Thymus (tissue), 11 donors: ENCODE data around the gene LAMTOR1. TPM values are rescaled to one million over a fixed set of nuclear protein-coding genes. Genes with fewer than 3 reads are reported as not detected.
A peak's percentile ranks its signal among the peaks of the same experiment; 100 is the strongest.

Experiments used
- DNase-seq, 9 donors: peaks; one replicate each; pipeline ENCODE4 v3.0.0-alpha.2; 2013; ENCODE audit warnings: low spot score in 9 of 9, low read depth in 6 of 9, missing footprints in 1 of 9
- H3K27ac ChIP-seq, 2 donors: one replicate each; pipeline ENCODE4 v1.5.1; 2013; ENCODE audit warnings: control low read depth in 1 of 2, low read depth in 1 of 2, low read length in 1 of 2, mild to moderate bottlenecking in 1 of 2, moderate library complexity in 1 of 2
- H3K27me3 ChIP-seq, 2 donors: one replicate each; pipeline ENCODE4 v1.5.1; 2013; ENCODE audit warnings: low read length in 1 of 2; ENCODE audit not compliant: control insufficient read depth in 2 of 2, insufficient read depth in 1 of 2
- H3K36me3 ChIP-seq, 2 donors: one replicate each; pipeline ENCODE4 v1.5.1; 2013; ENCODE audit warnings: low read length in 1 of 2, mild to moderate bottlenecking in 1 of 2, moderate library complexity in 1 of 2; ENCODE audit not compliant: control insufficient read depth in 2 of 2, insufficient read depth in 2 of 2
- H3K4me1 ChIP-seq, 2 donors: one replicate each; pipeline ENCODE4 v1.5.1; 2013; ENCODE audit warnings: low read length in 2 of 2; ENCODE audit not compliant: control insufficient read depth in 2 of 2, insufficient read depth in 2 of 2
- H3K4me3 ChIP-seq, 2 donors: one replicate each; pipeline ENCODE4 v1.5.1; 2013; ENCODE audit warnings: low read length in 2 of 2, control low read depth in 1 of 2, mild to moderate bottlenecking in 1 of 2
- H3K9me3 ChIP-seq, 2 donors: one replicate each; pipeline ENCODE4 v1.5.1; 2013; ENCODE audit warnings: low read length in 1 of 2, mild to moderate bottlenecking in 1 of 2; ENCODE audit not compliant: control insufficient read depth in 2 of 2, insufficient read depth in 1 of 2
- WGBS: extraction: QIAGEN DNeasy Blood & Tissue Kit; methylation state at CpG from one replicate; pipeline ENCODE4 v1.1.7; 2013; 5-methylcytosine and 5-hydroxymethylcytosine counted together
- polyA plus RNA-seq: library from polyadenylated mRNA; stranded (reverse); fragments of 200-250 nt; gene quantifications from one replicate; pipeline ENCODE4 v1.2.3, GENCODE V29; 2013
- total RNA-seq: library from RNA; stranded (reverse); fragments of 120-200 nt; gene quantifications from one replicate; pipeline ENCODE4 v1.2.4, GENCODE V29; 2013
- donor health status: healthy.

The LAMTOR1 gene
- total and polyA plus RNA-seq, 2 donors: 74.5 to 104 TPM

DNA sequence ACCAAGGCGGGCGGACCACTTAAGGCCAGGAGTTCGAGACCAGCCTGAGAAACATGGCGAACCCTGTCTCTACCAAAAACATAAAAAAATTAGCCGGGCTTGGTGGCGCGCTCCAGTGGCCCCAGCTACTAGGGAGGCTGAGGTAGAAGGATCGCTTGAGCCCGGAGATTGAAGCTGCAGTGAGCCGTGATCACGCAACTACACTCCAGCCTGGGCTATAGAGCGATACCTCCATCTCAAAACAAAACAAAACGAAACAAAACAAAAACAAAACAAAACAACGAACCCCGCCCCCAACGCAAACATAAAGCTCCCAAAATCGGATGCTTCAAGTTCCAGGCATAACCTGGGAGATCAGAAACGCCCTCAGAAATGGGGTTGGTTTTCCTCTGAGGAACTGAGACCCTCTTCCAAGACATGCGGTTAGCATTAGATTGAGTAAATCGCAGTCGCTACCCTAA is 21.9 kb downstream of the LAMTOR1 start:
- no peaks in the 10 kb centered on the region for H3K9me3 ChIP-seq
- peaks cover 0 to 7% of the 10 kb centered on the region in 2 donors for H3K36me3 ChIP-seq
- peak overlapping the region; percentile 54 to 67 for H3K4me3 ChIP-seq
- H3K4me1 ChIP-seq: peaks cover 10 to 23% of the 10 kb centered on the region in 2 donors
- no peak for DNase-seq
- no peaks in the 10 kb centered on the region for H3K27me3 ChIP-seq
- 82% methylated on average over 21 of the region's 21 CpGs for WGBS
- H3K27ac ChIP-seq: peak overlapping the region; percentile 80 to 83

DNA sequence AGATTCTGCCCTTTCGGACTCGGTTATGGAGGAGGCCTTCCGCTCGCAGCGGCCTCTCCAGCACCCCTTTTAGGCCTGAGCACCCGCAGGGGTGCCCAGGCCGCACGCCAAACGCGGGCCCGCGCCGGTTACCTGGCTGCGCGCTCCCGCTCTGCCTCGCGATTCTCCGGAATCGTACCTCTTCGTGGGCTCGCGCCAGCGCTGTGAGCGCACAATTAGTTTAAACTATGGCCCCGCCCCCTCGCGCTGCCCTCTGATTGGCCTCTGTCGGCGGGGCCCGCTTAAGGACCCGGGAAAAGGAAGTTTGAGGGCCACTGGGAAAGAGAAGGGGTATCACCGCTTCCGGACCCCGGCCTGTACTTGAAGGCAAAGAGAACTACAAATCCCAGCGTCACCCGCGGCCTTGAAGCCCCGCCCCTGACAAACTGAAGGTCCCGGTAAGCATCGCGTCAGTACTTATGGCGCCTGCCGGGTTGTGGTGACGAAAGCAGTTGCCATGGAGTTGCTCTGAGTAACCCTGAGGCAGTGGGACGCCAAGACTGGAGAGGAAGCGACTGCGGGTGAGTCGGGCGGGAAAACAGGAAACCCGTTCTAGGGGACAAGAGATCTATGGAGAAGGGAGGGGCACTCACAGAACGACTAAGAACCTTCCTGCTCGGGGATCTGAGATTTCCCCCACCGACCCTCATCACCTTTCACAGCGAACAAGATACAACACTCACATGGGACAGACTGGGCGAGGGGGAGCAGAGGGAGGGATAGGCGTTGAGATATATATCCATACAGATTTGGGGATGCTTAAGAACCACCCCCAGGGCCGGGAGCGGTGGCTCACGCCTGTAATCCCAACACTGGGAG is 22.5 kb downstream of the LAMTOR1 start, which contains the start of the genes LRRC51 and NUMA1:
Gene LRRC51, plus strand, starts transcription at position 525 of the 858 bp plus-strand sequence. CDS start 8,234 bp downstream, outside the sequence.
Gene NUMA1, minus strand, starts transcription at position 217 of the 858 bp plus-strand sequence. CDS start 44,599 bp downstream, outside the sequence.
- Histone ChIP-seq H3K9me3 (no peaks in the 10 kb centered on the region), H3K36me3 (peaks cover 0 to 10% of the 10 kb centered on the region in 2 donors), H3K4me1 (peaks cover 10 to 23% of the 10 kb centered on the region in 2 donors), H3K27me3 (no peaks in the 10 kb centered on the region), H3K27ac (peak within 1 kb of the TSS; percentile 83 to 87), H3K4me3 (peak within 1 kb of the TSS; percentile 67 to 70)
- WGBS: under 1% methylated on average over 60 of the region's 60 CpGs
- peak; percentile 99 to 100 (median 100) for DNase-seq

DNA sequence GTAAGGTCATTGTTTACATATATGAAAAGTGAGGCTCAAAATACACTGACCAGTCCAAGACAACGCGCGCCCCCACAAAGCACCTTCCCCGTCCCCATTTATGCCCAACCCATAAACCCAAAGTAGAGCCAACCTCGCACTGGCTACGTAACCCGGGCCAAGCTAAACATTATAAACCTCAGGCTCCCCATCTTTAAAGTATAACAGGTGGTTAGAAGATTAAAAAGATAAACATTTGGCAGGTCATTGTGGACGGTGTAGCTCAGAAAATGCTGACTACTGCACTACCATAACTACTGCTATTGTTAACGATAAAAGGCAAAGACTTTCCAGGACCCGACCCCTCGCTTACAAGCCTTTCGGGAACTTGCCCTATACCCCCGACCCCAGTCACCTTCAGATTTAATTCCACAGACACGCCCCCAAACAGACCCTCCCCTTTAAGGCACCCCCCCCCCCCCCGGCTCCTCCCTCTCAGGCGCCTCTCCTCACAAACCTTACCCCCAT is 23.2 kb downstream of the LAMTOR1 start:
- H3K4me1 ChIP-seq: peaks cover 10 to 27% of the 10 kb centered on the region in 2 donors
- H3K27ac ChIP-seq: peak overlapping the region; percentile 57 to 87
- H3K27me3 ChIP-seq: no peaks in the 10 kb centered on the region
- no peaks in the 10 kb centered on the region for H3K9me3 ChIP-seq
- peaks cover 0 to 9% of the 10 kb centered on the region in 2 donors for H3K36me3 ChIP-seq
- peak in 1 of 9 donors; percentile 45 for DNase-seq
- 4% methylated on average over 16 of the region's 16 CpGs for WGBS
- H3K4me3 ChIP-seq: peak overlapping the region; percentile 67 to 70

DNA sequence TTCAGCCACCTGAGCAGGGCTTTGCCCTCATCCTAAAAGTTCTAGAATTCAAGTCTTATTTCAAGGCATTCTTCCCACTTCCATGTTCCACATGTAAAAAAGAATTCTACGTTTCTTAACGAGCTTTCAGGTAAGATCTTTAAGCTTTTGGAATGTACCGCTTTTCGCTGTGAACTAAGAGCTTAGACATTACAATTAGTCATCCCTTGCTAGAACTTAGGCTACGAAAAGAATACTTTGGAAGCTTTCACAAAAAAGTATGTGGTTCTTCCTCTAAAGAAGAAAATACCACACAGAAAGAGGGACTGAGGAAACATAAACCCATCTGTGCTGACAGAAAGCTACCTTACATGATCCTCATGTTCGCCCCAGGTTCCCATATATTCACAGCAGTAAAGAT is 24.6 kb downstream of the LAMTOR1 start:
- H3K36me3 ChIP-seq: peaks cover 0 to 9% of the 10 kb centered on the region in 2 donors
- no peak for DNase-seq
- H3K4me3 ChIP-seq: no peak overlapping the region
- H3K4me1 ChIP-seq: peaks cover 10 to 27% of the 10 kb centered on the region in 2 donors
- no peaks in the 10 kb centered on the region for H3K9me3 ChIP-seq
- no peak overlapping the region for H3K27ac ChIP-seq
- H3K27me3 ChIP-seq: no peaks in the 10 kb centered on the region
- 94% methylated on average over 6 of the region's 6 CpGs for WGBS

DNA sequence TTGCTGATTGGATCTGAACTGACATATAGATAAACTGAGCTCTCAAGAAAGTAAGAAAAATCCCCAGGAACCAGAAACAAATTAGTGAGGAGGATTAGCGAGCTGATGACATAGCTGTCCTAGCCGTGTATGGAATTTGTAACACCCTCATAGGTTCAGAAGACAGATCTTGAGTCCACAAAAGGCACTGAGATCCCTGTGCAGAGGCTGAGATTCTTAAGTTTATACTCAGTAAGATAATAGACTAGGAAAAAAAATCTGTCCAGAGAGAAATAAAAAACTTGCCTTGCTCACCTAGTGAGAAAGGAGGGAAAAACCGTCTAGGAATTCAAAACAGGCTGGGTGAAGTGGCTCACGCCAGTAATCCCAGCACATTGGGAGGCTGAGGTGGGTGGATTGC is 27.3 kb downstream of the LAMTOR1 start:
- Histone ChIP-seq H3K27ac (no peak overlapping the region), H3K4me3 (no peak overlapping the region), H3K27me3 (no peaks in the 10 kb centered on the region), H3K4me1 (peaks cover 10 to 26% of the 10 kb centered on the region in 2 donors), H3K9me3 (no peaks in the 10 kb centered on the region), H3K36me3 (peaks cover 0 to 13% of the 10 kb centered on the region in 2 donors)
- 85% methylated on average over 4 of the region's 4 CpGs for WGBS
- no peak for DNase-seq

DNA sequence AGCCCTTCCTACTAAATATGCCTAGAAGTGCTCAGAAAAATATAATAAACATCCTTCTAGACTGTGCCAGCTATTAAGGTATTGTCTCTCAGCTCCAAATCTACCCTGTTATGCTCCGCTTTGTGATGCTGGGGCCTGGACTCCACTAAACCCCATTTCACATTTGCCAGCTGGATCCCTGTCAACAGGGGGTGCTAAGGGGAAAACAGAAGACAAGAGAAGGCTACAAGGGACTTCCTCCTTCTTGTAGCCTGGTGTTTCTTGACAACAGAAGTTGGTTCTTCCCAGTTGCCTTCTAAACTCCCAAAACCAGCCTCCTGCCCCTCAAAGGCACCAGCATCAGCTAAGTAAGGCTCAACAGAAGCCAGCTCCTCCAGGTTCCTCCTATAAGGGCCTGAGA is 28.0 kb downstream of the LAMTOR1 start:
- peaks cover 0 to 13% of the 10 kb centered on the region in 2 donors for H3K36me3 ChIP-seq
- H3K9me3 ChIP-seq: no peaks in the 10 kb centered on the region
- 95% methylated on average over 1 of the region's 1 CpG for WGBS
- peak in 3 of 9 donors; percentile 11 to 49 (median 29) for DNase-seq
- H3K27me3 ChIP-seq: no peaks in the 10 kb centered on the region
- no peak overlapping the region for H3K4me3 ChIP-seq
- peak overlapping the region; percentile 47 to 62 for H3K27ac ChIP-seq
- H3K4me1 ChIP-seq: peaks cover 10 to 32% of the 10 kb centered on the region in 2 donors

DNA sequence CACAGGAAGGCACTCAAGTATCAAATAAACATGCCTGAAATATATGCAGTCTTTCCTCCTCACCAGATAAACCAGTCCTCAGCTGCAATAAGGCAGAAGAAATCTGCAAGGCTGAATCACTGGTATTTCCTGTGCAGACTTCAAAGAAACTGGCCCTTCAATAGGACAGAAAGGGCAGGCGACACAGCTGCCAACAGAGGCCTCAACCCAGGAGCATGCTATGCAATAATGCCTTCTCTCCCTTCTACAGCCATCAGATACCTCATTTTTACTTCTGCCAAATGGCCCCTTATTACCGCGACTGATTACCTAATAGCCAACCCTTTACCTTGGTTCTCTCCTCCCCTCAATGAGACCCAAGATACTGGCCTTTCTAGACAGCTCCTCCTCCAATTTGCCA is 30.7 kb downstream of the LAMTOR1 start:
- WGBS: 73% methylated on average over 3 of the region's 3 CpGs
- peaks cover 0 to 28% of the 10 kb centered on the region in 2 donors for H3K36me3 ChIP-seq
- DNase-seq: peak in 1 of 9 donors; percentile 9
- H3K4me3 ChIP-seq: no peak overlapping the region
- H3K9me3 ChIP-seq: no peaks in the 10 kb centered on the region
- H3K27ac ChIP-seq: peak overlapping the region in 1 of 2 donors; percentile 43
- H3K4me1 ChIP-seq: peaks cover 2 to 23% of the 10 kb centered on the region in 2 donors
- H3K27me3 ChIP-seq: no peaks in the 10 kb centered on the region

DNA sequence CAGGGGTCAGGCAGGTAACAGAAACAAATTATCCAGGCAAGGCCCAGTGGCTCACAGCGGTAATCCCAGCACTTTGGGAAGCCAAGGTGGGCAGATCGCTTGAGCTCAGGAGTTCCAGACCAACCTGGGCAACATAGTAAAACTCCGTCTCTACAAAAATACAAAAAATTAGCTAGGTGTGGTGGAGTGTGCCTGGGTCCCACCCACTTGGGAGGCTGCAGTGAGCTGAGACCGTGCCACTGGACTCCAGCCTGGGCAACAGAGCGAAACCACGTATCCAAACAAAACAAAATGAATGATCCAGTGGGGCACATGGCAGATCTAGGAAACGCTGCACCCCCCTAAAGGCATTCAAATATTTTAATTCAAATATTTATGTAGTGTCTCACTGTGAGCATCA is 32.6 kb downstream of the LAMTOR1 start:
- Histone ChIP-seq H3K9me3 (no peaks in the 10 kb centered on the region), H3K27me3 (no peaks in the 10 kb centered on the region), H3K36me3 (peaks cover 0 to 28% of the 10 kb centered on the region in 2 donors), H3K27ac (peak overlapping the region; percentile 8 to 37), H3K4me3 (no peak overlapping the region), H3K4me1 (peaks cover 2 to 23% of the 10 kb centered on the region in 2 donors)
- DNase-seq: no peak
- WGBS: 97% methylated on average over 7 of the region's 7 CpGs

DNA sequence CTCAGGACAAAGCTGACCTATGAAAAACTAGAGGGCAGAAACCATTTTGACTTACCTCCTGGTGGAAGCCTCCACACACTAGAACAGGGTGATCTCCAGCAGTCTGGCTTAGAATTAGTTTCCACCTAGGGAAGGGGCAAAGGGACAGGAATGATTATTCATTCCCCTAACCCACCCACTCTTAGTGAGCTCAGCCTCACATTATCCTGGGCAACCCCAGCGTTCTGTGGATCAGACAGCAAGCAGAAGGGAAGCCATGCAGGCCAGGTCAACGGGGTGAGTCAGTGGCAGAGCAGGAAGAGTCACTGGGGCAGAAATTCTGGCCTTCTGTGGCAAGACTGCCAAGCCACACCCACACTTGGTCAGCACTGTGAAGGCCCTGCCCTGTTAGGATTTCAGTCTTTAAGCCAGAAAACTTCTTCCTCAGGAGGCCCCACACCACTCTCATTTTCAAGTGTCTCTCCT is 33.3 kb downstream of the LAMTOR1 start:
- no peak overlapping the region for H3K4me3 ChIP-seq
- H3K27me3 ChIP-seq: no peaks in the 10 kb centered on the region
- peaks cover 0 to 28% of the 10 kb centered on the region in 2 donors for H3K36me3 ChIP-seq
- no peak for DNase-seq
- H3K9me3 ChIP-seq: no peaks in the 10 kb centered on the region
- H3K4me1 ChIP-seq: peaks cover 2 to 19% of the 10 kb centered on the region in 2 donors
- peak overlapping the region in 1 of 2 donors; percentile 37 for H3K27ac ChIP-seq
- WGBS: 66% methylated on average over 2 of the region's 2 CpGs
